Stimulated activated CD4-positive, alpha-beta T cell treated with anti-CD3 and anti-CD28 coated beads, TNF-alpha, amount 100 ng/mL, for 48 hours (primary cell): Measurements from ENCODE around the gene INPPL1.

Experiments used
- DNase-seq, 3 donors: peaks; one replicate each; pipeline ENCODE4 v3.0.0-alpha.2; 2020; ENCODE audit warnings: low read depth in 3 of 3

The INPPL1 gene

GRCh38 chr11:72287293-72287692, 62.7 kb downstream of the INPPL1 start:
- no peak for DNase-seq
